HG03045 (cell line): ENCODE measurements around the gene SUMF1.

ENCODE experiments used
- ATAC-seq: cut with Tn5 transposase; IDR thresholded peaks from one replicate; pipeline ENCODE4 v1.9.1; 2021; ENCODE audit warnings: mild to moderate bottlenecking, moderate library complexity; ENCODE audit not compliant: unreplicated experiment

SUMF1 gene

DNA sequence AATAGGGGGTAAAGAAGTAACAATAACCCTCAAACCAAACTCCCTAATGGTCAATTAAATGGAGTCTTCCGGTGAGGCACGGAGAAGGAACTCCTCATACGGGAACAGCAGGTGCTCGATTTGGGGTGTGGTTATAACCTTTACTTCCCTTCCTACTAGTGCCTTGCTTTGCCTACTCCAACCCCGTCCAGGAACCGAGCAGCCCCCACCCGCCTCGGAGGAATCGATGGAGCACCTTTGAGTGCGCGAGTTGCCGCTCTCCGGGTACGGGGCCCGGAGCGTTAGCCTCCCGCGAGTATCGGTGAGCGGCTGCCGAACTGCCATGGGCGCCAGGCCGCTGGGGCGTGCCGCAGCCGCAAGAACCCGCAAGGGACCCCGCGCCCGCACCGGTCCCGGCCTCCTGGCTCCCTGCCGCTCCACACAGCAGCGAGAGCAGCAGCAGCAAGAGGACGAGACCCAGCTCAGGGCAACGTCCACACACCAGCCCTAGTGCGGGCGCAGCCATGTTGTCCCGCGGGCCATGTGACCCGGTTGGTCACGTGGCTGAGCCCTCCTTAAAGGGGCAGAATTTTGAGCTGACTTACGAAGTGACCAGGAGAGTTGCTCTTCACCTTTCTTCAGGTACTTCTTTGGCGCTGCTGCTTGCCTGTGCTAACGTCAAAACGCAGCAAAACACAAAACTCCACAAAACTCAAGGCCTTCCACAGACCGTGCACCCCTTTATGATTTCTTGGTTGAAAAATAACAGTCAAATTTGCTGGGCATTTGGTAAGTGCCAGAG, at the start of gene SUMF1:
TSS of gene SUMF1 (minus strand) at position 529 of the 781 bp plus-strand sequence. CDS start at position 505, 24 bp downstream.
- peak; percentile 99 for ATAC-seq

DNA sequence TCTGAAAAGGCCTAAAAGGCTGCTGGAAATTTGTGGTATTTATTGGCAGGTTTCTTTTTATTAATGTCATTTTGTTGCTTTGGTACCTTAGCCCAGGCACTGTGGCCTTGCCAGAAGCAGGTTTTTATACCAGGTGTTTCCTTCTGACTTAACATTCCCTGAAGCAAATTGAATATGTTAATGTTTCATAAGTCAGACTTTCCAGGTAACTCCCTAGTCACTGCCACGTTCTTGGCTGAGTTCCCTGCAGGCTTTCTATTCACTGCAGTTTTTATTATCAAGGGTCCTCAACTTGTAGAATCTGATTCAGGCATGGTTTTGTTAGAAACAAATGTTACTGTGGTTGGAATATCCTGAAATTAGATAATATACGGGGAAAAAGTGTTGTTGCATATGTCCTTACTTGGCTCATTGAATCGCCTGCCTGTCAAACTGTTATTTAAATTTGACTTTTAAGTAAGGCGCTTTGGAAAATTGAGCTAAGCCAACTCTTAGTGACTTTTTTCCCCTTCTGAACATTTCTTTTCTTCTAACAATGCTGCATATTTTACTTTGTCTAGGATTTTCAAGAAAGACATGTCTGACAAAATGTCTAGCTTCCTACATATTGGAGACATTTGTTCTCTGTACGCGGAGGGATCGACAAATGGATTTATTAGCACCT, 49.0 kb upstream of the SUMF1 start:
- ATAC-seq: no peak

DNA sequence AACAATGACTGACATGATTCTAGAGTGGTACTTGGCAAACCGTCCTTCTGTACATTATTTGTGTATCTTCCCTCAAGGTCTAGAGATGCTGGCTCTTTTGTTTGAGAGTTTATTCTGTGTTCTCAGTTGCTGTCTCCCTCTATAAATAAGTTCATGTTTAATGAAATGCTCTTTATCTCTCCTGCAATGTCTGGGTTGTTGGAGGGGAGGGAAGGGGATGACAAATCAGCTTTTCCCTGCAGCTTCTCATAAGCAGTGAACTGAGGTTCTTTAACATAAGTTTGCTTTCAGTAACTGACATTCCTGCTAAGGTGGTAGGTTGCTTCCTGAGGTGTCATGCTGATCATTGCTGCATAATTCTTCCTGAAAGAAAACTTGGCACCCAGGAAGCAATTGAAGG, 47.8 kb upstream of the SUMF1 start:
- ATAC-seq: no peak

DNA sequence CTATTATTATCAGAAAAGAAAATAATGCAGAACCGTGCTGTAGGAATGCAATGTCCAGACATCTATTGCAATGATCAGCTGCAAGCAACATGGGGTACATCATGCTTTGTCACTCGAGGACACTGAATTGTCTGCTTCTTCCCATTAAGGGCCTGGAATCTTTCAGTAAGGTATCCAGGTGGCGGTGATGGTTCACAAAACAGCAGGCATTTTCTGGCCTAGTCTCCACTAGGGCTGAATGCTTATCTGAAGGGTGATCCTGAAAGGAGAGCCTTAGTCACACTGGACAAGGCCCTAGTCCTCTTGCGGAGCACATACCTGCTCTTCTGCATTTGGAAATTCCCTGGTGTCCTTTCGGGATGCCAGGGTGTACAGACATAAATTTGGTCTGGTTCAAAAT, 47.3 kb upstream of the SUMF1 start:
- ATAC-seq: no peak

DNA sequence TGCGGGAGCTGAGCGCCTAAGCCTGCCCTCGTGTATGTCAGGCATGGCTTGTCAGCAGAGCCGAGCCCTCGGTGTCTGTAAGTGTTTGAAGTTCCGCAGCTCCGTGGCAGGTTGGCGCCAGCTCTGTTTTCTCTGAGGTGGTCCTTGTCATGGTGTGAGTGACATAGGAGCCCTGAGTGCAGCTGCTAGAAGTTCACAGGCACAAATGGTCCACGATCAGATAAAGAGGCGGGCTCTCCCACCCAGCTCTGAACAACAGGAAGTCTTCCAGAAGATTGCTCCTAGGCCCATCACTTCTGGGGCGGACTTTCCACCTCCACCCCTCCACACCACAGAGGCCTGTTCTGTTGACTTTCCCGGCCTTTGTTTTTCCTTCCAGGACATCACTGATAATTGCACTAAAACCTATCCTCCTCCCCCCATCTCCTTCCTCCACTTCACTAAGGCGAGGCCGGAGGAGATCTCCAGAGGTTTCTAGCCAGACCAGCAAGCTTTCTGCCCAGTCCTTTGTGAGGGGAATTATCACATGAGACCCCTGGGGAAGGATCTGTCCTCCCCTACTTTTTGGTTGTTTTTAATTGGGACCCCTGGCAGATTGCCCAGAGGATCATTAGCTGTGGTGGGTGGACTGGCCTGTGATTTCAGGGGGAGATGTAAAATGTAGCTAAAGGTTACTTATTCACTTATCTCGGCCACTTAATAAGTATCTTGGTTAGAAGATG, 46.0 kb upstream of the SUMF1 start:
- no peak for ATAC-seq

DNA sequence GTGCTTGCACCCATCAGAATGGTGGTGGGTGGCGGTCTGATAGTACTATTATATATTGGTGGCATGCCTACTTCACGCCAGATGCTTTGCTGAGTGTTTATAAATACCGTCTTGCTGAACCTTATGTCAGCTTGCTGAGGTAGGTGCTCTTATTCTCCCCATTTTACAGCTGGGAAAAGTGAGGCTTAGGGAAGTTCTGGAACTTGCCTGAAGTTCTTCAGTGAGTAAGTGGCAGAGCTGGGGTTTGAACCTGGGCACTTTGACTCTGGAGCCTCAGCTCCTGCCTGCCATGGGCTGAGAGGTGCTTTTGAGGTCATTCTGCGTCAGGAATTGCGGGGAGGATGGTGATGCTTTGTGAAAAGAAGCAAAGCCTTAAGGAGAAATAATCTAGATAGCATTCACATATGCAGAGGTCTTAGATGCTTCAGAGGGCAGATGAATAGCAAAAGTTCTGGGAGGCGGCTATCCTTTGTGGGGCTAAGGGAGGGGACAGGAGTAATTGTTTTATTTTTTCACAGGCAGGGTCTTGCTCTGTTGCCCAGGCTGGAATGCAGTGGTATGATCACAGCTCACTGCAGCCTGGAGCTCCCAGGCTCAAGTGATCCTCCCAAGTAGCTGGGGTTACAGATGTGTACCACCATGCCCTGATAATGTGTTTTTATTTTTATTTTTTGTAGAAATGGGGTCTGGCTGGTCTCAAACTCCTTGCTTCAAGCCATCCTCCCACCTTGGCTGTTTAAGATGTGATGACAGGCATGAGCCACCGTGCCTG, 44.6 kb upstream of the SUMF1 start:
- no peak for ATAC-seq

DNA sequence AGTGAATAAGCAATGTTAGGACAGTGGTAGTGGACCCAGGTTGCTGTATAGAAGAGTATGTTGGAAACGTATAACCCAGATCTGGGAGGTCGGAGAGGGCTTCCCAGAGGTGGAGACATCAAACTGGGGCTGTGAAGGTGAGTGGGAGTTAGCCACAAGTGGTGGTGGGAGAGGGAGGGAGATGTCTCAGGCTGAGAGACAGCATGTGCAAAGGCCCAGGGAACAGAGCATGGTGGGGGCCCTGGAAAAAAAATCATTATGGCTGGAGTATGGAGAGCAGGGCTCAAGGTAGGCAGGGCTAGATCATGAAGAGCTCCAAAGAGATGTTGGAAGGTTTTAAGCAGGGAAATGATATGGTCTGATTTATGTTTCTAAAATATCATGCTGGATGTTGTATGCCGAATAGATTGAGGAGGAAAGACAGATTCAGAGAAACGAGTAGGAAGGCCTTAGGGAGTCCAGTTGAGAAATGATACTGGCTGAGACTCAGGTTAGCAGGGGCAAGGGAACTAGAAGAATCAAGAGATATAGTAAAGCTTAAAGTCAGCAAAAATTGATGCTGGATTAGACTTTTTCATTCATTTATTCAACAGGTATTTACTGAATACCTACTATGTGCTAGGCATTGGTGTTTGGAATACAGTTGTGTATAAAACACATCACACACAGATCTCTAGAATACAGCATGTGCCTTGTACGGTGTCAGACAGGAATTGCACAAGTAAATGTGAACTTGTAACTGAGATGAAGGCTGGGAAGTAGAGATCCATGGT, 43.1 kb upstream of the SUMF1 start:
- no peak for ATAC-seq

DNA sequence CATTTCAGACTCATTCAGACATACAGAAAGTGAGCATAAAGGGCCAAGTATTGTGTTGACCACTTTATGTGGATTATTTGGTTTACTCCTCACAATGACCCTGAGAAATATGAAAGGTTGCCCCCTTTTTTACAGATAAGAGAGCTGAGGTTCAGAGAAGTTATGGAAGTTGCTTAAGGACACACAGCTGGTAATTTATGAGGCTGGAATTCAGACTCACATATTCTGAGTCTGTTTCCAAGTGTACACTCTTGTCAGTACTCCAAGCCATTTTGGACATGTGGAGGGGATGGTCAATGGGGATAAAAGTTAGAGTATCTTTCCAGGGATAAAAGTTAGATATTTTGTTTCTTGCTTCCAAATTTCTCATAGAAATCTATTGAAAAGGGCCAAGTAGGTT, 42.0 kb upstream of the SUMF1 start:
- no peak for ATAC-seq

DNA sequence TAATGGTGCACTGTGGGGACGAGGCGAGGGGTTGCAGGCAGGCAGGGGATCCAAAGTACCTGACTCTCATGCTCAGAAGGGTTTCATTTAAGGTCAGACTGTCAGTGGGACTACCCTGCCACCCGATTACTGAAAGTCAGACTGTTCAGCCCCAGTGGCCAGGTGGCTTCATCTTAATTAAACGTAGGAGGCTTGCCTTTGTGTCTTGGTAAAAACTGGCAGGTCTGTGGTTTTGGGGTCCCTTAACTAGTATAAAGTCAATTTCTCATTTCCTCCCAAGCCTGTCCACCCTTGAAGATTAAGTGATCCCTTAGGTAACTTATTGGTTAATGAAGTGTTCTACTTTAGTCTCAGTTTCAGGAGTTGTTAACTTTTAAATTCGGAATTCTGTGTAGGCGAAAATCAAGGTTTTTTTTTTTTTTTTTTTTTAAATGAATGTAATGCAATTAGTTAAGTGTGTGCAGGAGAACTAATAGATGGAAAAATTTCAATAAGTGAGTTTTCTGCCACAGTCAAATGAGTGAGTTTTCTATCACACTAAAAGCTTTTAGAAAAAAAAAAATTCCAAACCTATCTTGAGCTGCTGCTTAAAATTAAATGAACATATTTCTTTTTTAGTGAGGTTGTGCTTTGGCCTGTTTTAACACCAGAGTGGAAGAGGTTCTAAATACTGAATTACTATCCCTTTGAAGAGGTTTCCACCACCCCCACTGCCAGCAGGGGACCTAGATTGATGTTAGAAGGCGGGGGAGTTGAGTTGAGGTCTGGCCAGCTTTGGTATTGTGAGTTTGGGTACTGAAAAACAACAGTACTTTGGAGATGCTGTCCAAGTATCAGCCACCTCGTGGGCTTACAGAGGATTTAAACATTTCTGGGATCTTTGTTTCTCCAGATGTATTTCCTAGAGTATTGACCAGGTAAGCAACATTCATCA, 41.2 kb upstream of the SUMF1 start:
- ATAC-seq: peak; percentile 67

DNA sequence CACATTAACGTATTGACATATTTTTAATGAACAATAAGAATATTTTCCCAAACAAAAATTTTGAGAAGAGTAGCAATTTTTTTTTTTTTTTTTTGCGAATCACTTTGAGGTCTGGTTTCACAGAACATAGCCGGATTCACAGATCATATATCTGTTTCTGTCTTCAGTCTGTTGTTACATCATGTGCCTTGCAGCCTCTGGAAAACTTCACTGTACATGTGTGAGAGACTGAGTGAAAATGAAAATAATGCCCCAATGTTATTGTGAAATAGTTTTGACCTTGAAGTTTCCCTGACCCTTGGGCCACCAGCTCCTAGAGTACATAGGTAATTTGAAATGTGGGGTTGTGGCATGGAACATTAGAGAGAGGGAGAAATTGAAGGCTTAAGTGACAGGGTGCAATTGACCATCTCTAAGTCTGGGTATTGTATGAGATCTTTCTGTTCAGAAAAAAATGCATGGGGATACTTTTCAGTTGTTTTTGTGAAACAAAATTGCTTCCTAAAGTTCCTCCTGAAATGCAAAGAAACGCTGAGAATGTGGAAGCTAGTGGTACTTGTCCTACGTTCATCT, 40.0 kb upstream of the SUMF1 start:
- ATAC-seq: no peak

DNA sequence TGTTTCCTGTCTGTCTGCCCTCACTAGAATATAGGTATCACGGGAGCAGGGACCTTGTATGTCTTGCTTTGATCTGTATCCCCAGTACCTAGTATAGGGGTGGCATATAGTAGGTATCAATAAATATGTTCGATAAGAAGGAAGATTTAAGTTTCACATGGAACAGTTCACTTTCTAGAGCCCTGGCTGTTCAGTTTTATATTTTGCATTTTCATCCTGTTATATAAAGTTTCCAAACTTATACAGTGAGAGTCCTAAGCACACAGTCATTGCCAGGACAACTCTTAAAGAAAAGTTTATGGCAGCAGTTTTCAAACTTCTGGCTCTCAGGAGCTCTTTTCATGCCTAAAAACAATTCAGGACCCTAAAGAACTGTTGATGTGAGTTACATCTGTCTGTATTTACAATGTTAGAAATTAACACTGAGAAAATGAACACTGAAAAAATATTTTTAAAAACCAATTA, 39.5 kb upstream of the SUMF1 start:
- no peak for ATAC-seq

DNA sequence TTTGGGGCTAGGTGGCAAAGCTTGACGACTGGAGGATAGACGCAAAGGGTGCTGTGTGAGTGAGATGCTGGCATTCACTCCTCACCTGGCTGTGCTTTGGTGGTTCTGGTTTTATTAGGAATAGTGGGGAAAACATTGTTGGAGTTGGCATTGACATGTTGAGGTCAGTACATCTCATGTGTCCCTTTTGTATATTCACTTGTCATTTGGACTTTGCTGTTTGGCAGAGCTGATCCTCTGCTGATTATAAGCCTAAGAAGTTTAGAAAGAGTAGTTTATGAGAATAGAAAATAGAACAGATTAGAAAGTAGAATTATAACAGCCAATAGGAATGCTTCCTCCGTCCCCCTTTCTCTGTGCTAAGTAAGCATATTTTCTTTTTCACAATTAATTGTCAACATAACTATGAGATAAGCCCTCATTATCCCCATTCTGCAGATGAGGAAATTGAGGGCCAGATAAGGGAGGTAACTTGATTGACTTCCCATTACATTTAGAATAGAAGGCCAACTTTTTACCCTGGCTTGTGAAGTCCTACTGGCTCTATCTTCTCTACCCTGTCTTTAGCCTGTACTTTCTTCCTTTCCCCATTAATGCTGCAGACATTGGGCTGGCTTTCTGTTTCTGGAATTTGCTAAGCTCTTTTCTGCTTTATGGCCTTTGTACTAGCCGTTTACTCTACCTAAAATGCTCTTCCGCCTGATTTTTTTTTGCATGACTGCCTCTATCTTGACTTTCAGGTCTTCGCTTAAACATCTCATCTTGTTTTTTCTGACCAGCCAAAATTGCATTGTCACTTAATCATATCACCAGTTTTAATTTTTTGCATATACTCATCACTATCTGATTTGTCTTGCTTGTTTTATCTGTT, 38.9 kb upstream of the SUMF1 start:
- ATAC-seq: no peak

DNA sequence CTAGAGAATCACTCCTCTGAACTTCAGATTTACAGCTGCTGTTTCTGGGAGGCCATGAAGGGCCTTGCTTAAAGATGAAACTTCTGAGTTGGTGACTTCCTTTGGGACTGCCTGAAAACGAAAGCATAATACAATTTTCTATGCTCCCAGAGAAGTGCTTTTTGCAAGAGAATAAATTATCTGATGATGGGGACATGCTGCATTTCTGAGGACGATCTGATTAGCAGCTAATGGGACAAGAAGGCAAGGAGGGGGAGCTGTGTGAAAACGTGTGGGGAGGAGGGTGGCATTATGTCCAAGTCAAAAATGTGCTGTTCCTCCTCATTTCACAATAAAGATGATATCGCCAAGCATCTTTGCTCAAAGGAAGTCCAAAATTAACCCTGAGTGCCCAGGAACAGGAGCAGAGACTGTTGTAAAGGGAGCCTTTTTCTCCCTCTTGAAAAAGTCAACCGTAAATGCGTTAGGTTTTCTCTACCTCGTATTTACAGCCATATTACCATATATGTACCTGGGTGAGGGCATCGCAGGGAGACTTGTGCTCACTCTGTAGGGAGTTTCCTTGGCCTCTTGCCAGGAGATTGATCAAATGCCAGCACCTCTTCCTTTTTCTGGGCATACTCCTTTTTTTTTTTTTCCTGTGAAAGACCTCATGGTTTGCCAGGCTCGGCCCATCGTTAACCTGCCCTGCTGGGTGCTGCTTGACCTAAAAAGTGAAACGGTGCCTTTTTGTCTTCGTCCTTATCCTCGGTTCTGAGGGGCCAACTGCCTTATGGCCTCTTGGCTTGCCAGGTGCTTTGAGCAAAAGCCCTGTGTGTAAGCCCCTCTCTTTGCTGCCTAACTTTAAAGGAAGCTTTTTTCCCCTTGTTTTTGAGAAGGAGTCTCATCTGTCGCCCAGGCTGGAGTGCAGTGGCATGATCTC, 37.5 kb upstream of the SUMF1 start:
- ATAC-seq: no peak

DNA sequence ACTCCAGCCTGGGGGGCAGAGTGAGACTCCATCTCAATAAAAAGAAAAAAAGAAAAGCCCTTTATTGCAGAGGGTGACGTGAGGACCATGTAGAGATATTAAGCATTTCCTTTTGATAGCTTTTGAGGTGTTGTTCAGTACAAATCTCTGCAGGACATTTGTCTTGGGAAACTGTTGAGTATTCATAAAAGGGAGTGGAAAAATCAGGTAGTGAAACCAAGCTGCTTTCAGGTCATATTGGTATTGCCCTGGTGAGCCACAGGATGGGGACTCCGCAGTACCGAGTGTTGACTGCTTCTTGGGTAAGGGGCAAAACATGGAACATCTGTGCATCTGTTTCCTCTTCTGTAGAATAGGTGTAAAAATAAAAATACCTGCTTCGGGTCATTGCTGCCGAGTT, 36.0 kb upstream of the SUMF1 start:
- peak; percentile 56 for ATAC-seq

DNA sequence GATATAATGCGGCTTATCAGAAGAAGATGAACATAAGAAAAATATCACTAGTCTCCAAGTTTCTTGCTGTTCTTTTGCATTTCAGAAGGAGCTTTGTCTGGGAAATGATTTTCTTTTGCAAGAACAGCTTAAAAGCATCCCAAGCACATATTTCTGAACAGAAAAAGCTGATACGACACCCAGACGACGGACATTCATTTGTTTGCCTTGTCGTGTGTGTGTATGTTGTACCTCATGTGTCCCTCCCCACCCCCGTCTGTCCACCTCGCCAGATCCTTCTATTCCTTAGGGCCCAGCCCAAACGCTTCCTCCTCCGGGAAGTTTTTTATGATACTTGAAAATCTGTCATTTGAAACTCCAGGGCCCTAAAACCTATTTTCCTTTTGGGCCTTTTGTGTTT, 34.9 kb upstream of the SUMF1 start:
- ATAC-seq: no peak

DNA sequence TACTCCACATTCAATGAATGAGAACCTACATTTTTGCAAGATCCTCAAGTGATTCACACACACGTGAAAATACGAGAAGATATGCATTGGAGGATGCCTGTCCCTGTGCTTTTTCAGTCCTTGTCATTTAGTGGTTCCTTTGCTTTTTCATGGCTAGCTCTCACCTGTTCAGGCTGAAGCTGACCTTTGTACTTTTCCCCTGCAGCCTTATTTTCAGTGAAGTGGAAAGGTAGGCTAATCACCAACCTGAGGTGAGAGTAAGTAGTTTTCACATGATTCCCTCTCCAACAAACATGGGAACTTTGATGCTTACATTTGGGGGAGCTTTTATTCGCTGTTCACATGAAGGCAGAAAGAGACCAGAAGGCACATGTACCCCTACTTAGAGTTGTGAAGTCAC, 34.4 kb upstream of the SUMF1 start:
- ATAC-seq: no peak

DNA sequence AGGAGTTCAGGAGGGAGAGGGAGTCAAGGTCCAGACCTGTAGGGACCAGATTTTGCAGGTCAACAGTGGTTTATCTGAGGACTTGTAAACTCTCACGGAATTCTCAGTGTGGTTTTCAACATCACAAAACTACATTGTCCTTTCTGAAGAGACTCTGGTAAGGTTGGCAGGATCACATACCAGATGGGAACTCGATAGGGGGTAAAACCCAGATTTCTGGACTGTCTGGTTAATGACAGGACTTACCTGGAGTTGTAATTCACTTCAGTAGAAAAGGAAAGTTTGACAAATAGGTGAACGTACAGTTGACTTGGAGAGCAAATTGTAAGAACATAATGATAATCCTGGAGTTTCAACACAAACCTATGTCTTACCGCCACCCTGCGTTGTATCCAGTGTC, 31.4 kb upstream of the SUMF1 start:
- no peak for ATAC-seq
